Ishikawa (cell line): ENCODE measurements around the gene RAB19.

Source experiments
- CEBPB ChIP-seq: IDR thresholded peaks from 2 replicates; pipeline ENCODE4 v1.6.1; 2012
- CREB1 ChIP-seq: IDR thresholded peaks from 2 replicates; pipeline ENCODE4 v1.6.1; 2012; ENCODE audit warnings: low read depth
- EGR1 ChIP-seq: IDR thresholded peaks from 2 replicates; pipeline ENCODE4 v1.6.1; 2012
- EP300 ChIP-seq: IDR thresholded peaks from 2 replicates; pipeline ENCODE4 v1.6.1; 2012; ENCODE audit warnings: borderline replicate concordance
- FOXM1 ChIP-seq: IDR thresholded peaks from 2 replicates; pipeline ENCODE4 v1.6.1; 2012; ENCODE audit warnings: low read depth, borderline replicate concordance
- MAX ChIP-seq: IDR thresholded peaks from 2 replicates; pipeline ENCODE4 v1.6.1; 2012
- NFIC ChIP-seq: IDR thresholded peaks from 2 replicates; pipeline ENCODE4 v1.6.1; 2012
- RAD21 ChIP-seq: IDR thresholded peaks from 2 replicates; pipeline ENCODE4 v1.6.1; 2012; ENCODE audit warnings: low read depth
- TAF1 ChIP-seq: IDR thresholded peaks from 2 replicates; pipeline ENCODE4 v1.6.1; 2012; ENCODE audit warnings: low read depth, mild to moderate bottlenecking
- TCF12 ChIP-seq: IDR thresholded peaks from 2 replicates; pipeline ENCODE4 v1.6.1; 2012; ENCODE audit warnings: low read depth
- TEAD4 ChIP-seq: IDR thresholded peaks from 2 replicates; pipeline ENCODE4 v1.6.1; 2012
- USF1 ChIP-seq: IDR thresholded peaks from 2 replicates; pipeline ENCODE4 v1.6.1; 2012
- YY1 ChIP-seq: IDR thresholded peaks from 2 replicates; pipeline ENCODE4 v1.6.1; 2012; ENCODE audit warnings: low read depth
- ZBTB7A ChIP-seq: IDR thresholded peaks from 2 replicates; pipeline ENCODE4 v1.6.1; 2012; ENCODE audit warnings: low read depth
- TF ChIP-seq, protein P1 (sequence below): IDR thresholded peaks from 2 replicates; pipeline ENCODE4 v1.6.1; 2012; ENCODE audit warnings: low read depth, mild to moderate bottlenecking

Gene RAB19, protein sequence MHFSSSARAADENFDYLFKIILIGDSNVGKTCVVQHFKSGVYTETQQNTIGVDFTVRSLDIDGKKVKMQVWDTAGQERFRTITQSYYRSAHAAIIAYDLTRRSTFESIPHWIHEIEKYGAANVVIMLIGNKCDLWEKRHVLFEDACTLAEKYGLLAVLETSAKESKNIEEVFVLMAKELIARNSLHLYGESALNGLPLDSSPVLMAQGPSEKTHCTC

DNA sequence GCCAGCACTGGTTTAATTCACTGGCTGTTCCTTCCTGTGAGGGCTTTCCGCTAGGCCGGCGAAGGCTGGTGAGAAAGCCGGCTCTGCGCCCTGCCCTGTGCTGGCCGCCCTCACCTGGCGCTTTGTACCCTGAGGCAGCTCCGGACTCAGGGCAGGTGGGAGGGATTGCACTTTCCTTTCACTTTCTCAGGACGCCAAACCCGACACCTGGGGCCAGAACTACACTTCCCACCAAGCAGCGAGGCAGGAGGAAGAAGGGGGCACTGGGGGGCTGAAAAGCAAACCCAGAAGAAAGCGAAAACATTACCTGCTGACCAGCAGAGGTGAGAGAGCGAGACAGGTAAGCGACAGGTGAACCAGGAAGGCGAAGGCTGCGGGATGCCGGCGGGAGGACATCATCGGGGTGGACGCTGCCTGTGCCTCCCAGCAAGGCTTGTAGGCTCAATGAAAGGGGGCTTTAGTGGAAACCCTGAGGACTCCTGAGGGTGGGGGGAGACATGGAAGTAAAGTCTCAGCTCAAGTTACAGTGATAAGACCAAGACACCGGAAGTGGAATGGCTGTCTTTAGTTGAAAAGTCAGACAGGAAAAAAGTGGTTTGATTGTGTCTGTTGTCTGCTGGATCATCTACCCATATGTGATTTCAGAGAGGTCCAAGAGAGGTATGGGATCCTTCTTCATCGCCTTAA lies at the start of gene RAB19:
RAB19 (plus strand) TSS at position 181 of the 687 bp plus-strand sequence. CDS start 3,589 bp downstream, outside the sequence.
- no peak for TF ChIP-seq CREB1
- TF ChIP-seq, protein P1, sequence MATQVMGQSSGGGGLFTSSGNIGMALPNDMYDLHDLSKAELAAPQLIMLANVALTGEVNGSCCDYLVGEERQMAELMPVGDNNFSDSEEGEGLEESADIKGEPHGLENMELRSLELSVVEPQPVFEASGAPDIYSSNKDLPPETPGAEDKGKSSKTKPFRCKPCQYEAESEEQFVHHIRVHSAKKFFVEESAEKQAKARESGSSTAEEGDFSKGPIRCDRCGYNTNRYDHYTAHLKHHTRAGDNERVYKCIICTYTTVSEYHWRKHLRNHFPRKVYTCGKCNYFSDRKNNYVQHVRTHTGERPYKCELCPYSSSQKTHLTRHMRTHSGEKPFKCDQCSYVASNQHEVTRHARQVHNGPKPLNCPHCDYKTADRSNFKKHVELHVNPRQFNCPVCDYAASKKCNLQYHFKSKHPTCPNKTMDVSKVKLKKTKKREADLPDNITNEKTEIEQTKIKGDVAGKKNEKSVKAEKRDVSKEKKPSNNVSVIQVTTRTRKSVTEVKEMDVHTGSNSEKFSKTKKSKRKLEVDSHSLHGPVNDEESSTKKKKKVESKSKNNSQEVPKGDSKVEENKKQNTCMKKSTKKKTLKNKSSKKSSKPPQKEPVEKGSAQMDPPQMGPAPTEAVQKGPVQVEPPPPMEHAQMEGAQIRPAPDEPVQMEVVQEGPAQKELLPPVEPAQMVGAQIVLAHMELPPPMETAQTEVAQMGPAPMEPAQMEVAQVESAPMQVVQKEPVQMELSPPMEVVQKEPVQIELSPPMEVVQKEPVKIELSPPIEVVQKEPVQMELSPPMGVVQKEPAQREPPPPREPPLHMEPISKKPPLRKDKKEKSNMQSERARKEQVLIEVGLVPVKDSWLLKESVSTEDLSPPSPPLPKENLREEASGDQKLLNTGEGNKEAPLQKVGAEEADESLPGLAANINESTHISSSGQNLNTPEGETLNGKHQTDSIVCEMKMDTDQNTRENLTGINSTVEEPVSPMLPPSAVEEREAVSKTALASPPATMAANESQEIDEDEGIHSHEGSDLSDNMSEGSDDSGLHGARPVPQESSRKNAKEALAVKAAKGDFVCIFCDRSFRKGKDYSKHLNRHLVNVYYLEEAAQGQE: no peak
- TF ChIP-seq USF1: no peak
- no peak for TF ChIP-seq EGR1
- no peak for TF ChIP-seq ZBTB7A
- TF ChIP-seq YY1: no peak
- no peak for TF ChIP-seq EP300
- no peak for TF ChIP-seq RAD21
- TF ChIP-seq TAF1: no peak
- no peak for TF ChIP-seq FOXM1
- no peak for TF ChIP-seq TEAD4

- TF ChIP-seq CREB1: no peak
- no peak for TF ChIP-seq RAD21
- no peak for TF ChIP-seq TAF1
- no peak for TF ChIP-seq USF1
- no peak for TF ChIP-seq NFIC
- no peak for TF ChIP-seq EP300
- no peak for TF ChIP-seq CEBPB
- TF ChIP-seq TCF12: no peak
- no peak for TF ChIP-seq TEAD4
- TF ChIP-seq MAX: no peak
- TF ChIP-seq ZBTB7A: no peak
- TF ChIP-seq, protein P1: no peak
Measured at GRCh38 chr7:140358024-140358411, 45.8 kb upstream of the RAB19 start.

- TF ChIP-seq CEBPB: no peak
- no peak for TF ChIP-seq ZBTB7A
- TF ChIP-seq TAF1: no peak
- TF ChIP-seq, protein P1: no peak
- no peak for TF ChIP-seq RAD21
- no peak for TF ChIP-seq TCF12
- TF ChIP-seq EP300: no peak
- TF ChIP-seq CREB1: no peak
- no peak for TF ChIP-seq EGR1
- no peak for TF ChIP-seq YY1
- no peak for TF ChIP-seq MAX
- no peak for TF ChIP-seq USF1
- no peak for TF ChIP-seq FOXM1
- no peak for TF ChIP-seq NFIC
- no peak for TF ChIP-seq TEAD4
Measured at GRCh38 chr7:140358412-140359051, 45.3 kb upstream of the RAB19 start.
